ENCODE results near the gene ANK2.
"Not testable (repeated sequence)": the region's sequence is repeated elsewhere in the genome, so short reads cannot be mapped to it uniquely, and the experiment has no call there.

Gene ANK2

GRCh38 chr4:113052379-113052951 lies 3.0 kb downstream of the ANK2 start:
- DNase-seq, result no peak

- no peak for DNase-seq
These were observed 4.4 kb downstream of the ANK2 start for GRCh38 chr4:113053883-113054282.

GRCh38 chr4:113056318-113056717 lies 6.9 kb downstream of the ANK2 start:
- DNase-seq, result no peak

DNA sequence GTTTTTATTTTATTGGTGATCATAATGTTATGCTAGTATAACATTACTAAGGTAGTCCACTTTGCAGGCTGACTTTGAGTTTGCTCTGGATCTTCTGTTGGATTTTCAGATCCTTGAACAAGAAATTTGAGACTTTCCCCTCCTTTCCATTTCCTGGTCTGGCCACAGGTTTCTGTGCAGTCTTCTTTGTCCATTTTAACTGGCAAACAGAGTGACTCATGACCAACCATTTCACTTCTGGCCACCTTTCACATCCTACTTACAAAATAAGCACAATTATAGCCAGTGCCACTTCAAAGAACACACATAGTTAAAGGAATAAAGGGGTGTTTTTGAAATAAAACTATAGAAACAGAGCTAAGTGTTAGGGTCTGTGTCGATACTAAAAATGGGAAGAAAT lies 8.4 kb downstream of the ANK2 start:
- DNase-seq, result no peak

- DNase-seq, result no peak
These were observed 10.2 kb downstream of the ANK2 start for GRCh38 chr4:113059449-113060182.

DNA sequence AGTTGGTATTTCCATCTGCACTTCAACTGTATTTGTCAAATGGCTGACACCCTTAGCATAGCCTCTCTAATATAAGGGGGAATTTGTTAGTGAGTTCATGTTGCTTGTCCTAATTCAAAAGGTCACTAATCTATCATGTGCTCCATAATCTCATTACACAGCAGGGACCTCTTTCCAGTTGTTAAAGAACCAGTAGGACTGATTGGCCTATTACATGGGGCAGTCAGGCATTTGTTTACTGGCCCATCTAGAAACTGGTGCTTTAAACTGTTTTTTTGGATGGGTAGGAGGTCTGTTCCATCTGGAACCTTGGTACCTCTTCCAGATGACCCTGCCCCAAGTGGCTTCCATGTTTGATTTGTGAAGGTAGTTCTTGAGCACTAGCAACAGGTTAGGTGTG lies 11.4 kb downstream of the ANK2 start:
- no peak for DNase-seq

DNA sequence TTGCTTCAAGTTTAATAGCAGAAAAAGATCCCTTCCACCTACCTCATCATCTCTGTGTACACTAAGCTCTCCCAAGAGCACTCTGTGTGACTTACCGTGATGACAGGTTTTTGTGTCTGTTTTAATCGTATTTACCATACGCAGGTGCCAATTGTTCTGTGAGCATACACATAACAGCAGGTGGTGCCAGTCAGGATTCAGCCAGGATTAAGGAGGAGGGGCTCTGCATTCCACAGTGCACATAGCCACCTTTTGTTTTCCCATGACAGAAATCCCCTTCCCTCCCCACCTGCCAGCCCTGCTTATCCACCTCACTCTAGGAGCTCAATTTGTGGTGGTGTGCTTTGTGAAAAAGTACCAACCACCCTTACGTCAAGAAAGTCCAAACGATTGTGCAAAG lies 14.8 kb downstream of the ANK2 start:
- DNase-seq, result no peak

DNA sequence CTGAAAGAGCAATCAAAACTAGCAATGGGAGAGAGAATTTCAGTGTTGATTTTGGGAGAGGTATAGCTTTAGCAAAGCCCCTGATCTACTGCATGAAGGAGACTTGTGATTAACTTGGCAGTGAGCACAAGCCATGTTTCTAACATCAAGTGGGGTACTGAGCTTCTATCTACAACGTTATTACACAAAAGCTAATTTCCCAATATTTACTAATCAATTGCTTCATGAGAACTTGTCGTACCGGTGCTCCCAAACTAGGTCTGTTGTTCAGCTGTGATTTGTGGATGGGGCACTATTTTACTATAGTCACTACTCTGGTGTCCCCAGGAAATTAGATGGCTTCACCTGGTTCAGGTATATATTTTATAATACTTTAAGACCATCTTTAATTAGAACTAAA lies 16.2 kb downstream of the ANK2 start:
- DNase-seq, result no peak

DNA sequence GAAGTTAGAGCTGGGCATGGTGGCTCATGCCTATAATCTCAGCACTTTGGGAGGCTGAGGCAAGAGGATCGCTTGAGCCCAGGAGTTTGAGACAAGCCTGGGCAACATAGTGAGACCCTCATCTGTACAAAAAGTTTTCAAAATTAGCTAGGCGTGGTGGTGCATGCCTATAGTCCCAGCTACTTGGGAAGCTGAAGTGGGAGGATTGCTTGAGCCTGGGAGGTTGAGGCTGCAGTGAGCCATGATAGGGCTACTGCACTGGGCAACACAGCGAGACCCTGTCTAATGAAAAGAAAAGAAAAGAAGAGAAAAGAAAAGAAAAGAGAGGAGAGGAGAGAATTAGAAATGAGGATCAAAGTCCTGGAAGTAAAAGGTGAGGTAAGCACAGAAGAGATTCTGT lies 19.3 kb downstream of the ANK2 start:
- not testable (repeated sequence) for DNase-seq

DNA sequence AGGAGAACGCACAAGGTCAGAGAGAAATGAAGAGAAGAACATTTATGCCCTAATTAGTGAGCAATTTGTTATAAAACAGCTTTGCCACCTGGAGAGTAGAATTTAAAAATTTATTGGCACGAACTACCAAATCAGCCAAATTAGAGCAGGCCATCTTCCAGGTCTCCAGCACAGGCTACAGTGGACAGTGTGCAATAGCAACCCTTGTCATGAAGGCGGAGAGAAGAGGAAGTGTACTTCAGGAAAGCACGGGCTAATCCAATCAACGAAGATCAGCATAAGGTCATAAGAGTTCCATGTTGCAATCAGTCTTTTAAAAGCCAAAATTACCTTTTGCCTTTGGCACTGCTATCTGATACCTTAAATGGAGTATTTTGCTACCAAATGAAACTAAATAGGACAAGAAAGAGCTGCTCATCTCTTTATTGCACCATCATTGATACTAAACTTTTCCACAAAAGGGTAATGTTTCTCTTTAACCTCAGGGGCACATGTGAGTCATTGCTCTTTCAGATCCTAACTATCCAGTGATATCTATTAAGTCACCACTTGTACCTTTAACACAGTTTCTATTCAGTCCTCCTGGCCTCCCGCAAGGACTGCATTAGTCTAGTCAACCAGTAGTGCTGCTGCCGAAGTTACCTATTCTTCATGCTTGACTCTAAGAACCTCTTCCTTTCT lies 19.9 kb downstream of the ANK2 start:
- DNase-seq, result no peak

DNA sequence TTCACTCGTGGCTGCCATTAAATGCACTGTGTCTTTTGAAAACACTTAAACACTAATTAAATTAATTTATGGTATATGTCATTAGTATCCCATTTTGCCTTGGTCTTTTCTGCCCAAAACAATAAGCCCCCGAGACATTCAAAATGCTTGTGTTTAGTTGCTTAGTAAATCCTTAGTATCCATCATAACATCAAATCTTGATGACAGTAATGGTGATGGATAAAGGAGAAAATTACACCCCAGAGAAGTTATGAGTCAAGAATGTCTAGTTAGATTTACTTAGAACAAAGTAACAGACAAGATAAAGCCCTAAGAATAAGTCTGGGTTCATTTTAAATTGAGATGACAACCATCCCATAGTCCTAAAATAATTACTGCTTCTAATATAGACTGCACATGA lies 21.3 kb downstream of the ANK2 start:
- no peak for DNase-seq

GRCh38 chr4:113071274-113071673 lies 21.8 kb downstream of the ANK2 start:
- no peak for DNase-seq

DNA sequence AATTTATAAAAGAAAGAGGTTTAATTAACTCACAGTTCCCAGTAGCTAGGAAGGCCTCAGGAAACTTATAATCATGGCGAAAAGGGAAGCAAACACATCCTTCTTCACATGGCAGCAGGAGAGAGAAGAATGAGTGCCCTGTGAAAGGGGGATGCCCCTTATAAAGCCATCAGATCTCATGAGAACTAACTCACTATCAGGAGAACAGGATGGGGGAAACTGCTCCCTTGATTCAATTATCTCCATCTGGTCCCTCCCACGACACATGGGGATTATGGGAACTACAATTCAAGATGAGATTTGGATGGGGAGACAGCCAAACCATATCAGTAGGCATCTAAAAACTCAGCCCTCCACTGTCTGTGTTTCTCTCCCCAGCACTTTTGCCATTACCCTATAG lies 22.4 kb downstream of the ANK2 start:
- DNase-seq, result no peak

- no peak for DNase-seq
These were observed 24.1 kb downstream of the ANK2 start for GRCh38 chr4:113073451-113074005.

GRCh38 chr4:113077575-113077974 lies 28.1 kb downstream of the ANK2 start:
- DNase-seq, result no peak

- no peak for DNase-seq
These were observed 28.6 kb downstream of the ANK2 start for GRCh38 chr4:113078066-113078465.

GRCh38 chr4:113080050-113080449 lies 30.6 kb downstream of the ANK2 start:
- DNase-seq, result no peak

GRCh38 chr4:113080624-113081023 lies 31.2 kb downstream of the ANK2 start:
- DNase-seq, result no peak

DNA sequence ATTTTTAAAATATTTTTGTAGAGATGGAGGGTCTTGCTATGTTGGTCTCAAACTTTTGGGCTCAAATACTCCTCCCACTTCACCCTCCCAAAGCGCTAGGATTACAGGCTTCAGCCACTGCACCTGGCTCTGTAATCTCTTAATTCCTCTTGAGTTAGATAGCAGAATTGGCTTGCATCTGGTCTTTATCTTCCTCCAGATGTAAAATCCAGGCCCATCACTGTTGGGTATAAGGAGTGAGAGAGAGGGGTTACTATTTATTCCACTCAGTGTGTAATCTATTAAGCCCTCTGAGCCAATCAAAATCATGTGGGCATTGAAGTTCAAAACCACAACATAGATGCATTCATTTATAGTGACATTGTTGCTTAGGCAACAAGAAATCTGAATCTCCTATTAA lies 33.9 kb downstream of the ANK2 start:
- no peak for DNase-seq

DNA sequence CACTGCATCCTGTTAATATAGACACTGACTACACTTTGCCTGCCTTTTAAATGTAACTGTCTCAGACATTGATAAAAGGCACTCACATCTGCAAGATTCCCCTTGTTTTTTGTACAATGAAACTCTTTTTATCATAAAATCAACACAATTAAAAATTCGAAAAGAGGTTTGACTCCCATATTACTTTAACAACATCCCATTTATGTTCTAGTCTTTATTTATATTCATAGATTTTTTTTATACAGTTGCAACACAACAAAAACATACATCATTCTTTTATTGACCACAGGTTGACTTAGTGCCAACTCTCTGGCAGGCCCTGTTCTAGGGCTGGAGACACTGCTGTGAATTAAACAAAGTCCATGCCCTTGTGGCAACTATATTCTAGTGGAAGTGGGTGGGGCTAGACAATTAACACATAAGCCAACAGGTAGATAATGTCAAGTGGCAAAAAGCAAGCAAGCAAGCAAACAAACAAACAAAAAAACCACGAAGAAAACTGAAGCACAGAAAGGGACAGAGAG lies 36.8 kb downstream of the ANK2 start:
- DNase-seq, result no peak

DNA sequence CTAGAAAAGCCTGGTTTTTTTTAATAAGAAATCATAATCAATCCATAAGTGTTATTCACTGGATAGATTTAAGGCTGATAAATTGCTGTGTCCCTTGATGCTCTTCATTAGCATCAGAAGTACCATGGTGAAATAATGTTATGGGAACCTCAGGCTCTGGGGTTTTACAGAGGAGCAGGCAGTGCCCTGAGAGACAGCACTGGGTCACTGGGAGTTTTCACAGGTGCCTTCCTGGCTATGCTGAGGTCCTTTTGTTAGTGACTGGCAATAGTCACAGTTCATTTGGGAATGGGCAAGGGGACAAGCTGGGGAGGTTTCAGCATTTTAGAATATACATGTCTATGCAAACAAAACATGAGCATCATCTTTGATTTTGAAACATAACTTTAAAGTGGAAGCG lies 38.6 kb downstream of the ANK2 start:
- no peak for DNase-seq

- DNase-seq, result no peak
These were observed 41.5 kb downstream of the ANK2 start for GRCh38 chr4:113090954-113091353.

DNA sequence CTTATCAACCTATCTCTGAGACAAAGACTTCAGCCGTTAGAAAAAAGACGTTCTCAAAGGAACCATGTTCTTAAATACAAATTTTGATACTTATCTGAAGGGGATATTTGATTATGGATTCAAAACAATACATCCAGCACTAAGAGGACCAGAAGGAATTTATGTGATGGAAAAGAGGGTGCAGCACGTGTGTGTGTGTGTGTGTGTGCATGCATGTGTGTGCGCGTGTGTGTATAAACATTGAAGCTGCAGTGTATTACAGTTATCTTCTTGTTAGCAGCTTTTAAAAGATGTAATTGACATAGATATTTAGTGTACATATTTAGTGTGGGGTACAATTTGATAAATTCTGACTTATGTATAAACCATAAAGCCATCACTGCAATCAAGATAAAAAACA lies 44.9 kb downstream of the ANK2 start:
- DNase-seq, result no peak

- DNase-seq, result no peak
These were observed 45.3 kb downstream of the ANK2 start for GRCh38 chr4:113094802-113095201.

All from femur (tissue), 1 donor.